ENCODE data around the gene IL27RA. TPM values are rescaled to one million over a fixed set of nuclear protein-coding genes. Genes with fewer than 3 reads are reported as not detected.

IL27RA gene
- total RNA-seq, 2 donors from 2014 or later = 4.7 to 8.3 TPM

GRCh38 chr19:14066134-14066533 is 34.6 kb downstream of the IL27RA start:
- TF ChIP-seq CTCF (IDR thresholded peaks at IDR 0.05) (no peak), POLR2A (IDR thresholded peaks at IDR 0.05) (no peak), POLR2AphosphoS5 (IDR thresholded peaks at IDR 0.05) (no peak)
- Histone ChIP-seq H3K27me3 (replicated peaks; ENCODE audit: insufficient read depth) (no peaks in the 10 kb centered on the region), H3K4me3 (no peak overlapping the region), H3K9me3 (no peaks in the 10 kb centered on the region), H3K27ac (no peak overlapping the region), H3K36me3 (no peaks in the 10 kb centered on the region), H3K4me1 (replicated peaks) (no peaks in the 10 kb centered on the region)
- WGBS = 57% methylated on average over 2 of the region's 2 CpGs
- intact Hi-C loops (cut with DNase I) = no loop called here
- no peak for DNase-seq (ENCODE audit: low spot score)

GRCh38 chr19:14070268-14071050 is 38.9 kb downstream of the IL27RA start:
- 86% methylated on average over 43 of the region's 43 CpGs for whole genome bisulfite sequencing
- DNase-seq (ENCODE audit: low spot score) = no peak
- Histone ChIP-seq H3K36me3 (no peaks in the 10 kb centered on the region), H3K9me3 (no peaks in the 10 kb centered on the region), H3K4me1 (replicated peaks) (peaks cover 13% of the 10 kb centered on the region), H3K27ac (peak overlapping the region in 1 of 2 donors; percentile 45), H3K4me3 (no peak overlapping the region), H3K27me3 (replicated peaks; ENCODE audit: insufficient read depth) (no peaks in the 10 kb centered on the region)
- TF ChIP-seq CTCF (IDR thresholded peaks at IDR 0.05) (no peak), POLR2A (IDR thresholded peaks at IDR 0.05) (no peak), POLR2AphosphoS5 (IDR thresholded peaks at IDR 0.05) (peak; percentile 33)
- intact Hi-C loops (cut with DNase I) = loop anchor here (5.0 kb wide), 2 partner anchors 47 to 63 kb away; partner anchors contain the start of genes PRKACA and RFX1

- Histone ChIP-seq H3K27ac (peak within 1 kb of the TSS; percentile 76 to 91), H3K36me3 (no peaks in the 10 kb centered on the region), H3K9me3 (no peaks in the 10 kb centered on the region), H3K27me3 (replicated peaks; ENCODE audit: insufficient read depth) (no peaks in the 10 kb centered on the region), H3K4me3 (peak within 1 kb of the TSS; percentile 35 to 66), H3K4me1 (replicated peaks) (peaks cover 13% of the 10 kb centered on the region)
- DNase-seq (ENCODE audit: low spot score) = peak; percentile 36
- intact Hi-C loops (cut with DNase I) = loop anchor here (2.0 to 5.0 kb wide), 3 partner anchors 45 to 192 kb away; partner anchors contain the start of genes PRKACA and RFX1
- WGBS = 2% methylated on average over 41 of the region's 51 CpGs
- TF ChIP-seq POLR2A (IDR thresholded peaks at IDR 0.05) (no peak), CTCF (IDR thresholded peaks at IDR 0.05) (no peak), POLR2AphosphoS5 (IDR thresholded peaks at IDR 0.05) (no peak)
These were observed 41.1 kb downstream of the IL27RA start, which contains the start of gene MISP3 for GRCh38 chr19:14072535-14073260. TSS of gene MISP3 (plus strand) at chr19:14072786. CDS start at chr19:14073310, 524 bp downstream.

GRCh38 chr19:14073261-14073924 is 41.8 kb downstream of the IL27RA start:
- Histone ChIP-seq H3K27me3 (replicated peaks; ENCODE audit: insufficient read depth) (no peaks in the 10 kb centered on the region), H3K4me3 (peak overlapping the region; percentile 35 to 66), H3K9me3 (no peaks in the 10 kb centered on the region), H3K27ac (peak overlapping the region; percentile 76 to 91), H3K36me3 (no peaks in the 10 kb centered on the region), H3K4me1 (replicated peaks) (peaks cover 13% of the 10 kb centered on the region)
- peak; percentile 53 for DNase-seq (ENCODE audit: low spot score)
- intact Hi-C loops (cut with DNase I) = loop anchor here (2.0 to 5.0 kb wide), 3 partner anchors 44 to 193 kb away; partner anchors contain the start of genes PRKACA and RFX1
- TF ChIP-seq POLR2AphosphoS5 (IDR thresholded peaks at IDR 0.05) (no peak), POLR2A (IDR thresholded peaks at IDR 0.05) (peak; percentile 57), CTCF (IDR thresholded peaks at IDR 0.05) (peak; percentile 13 to 93 (median 63))
- 2% methylated on average over 54 of the region's 106 CpGs for WGBS

Measured in prostate gland (tissue), 2 donors.